Prostate gland (tissue), 2 donors: ENCODE results near the gene CNTN4. TPM values are rescaled to one million over a fixed set of nuclear protein-coding genes. Genes with fewer than 3 reads are reported as not detected.

Experiments
- DNase-seq: peaks from one replicate; pipeline ENCODE4 v3.0.0-alpha.2; 2019; ENCODE audit warnings: low spot score
- H3K27ac ChIP-seq, 2 donors: fragments of 200-600 bp; sonication (generic); 2 replicates each; pipeline ENCODE4 v1.5.1; 2017 to 2019
- H3K27me3 ChIP-seq: fragments of 200-600 bp; sonication (generic); replicated peaks from 2 replicates; pipeline ENCODE4 v1.5.1; 2019; ENCODE audit not compliant: insufficient read depth
- H3K36me3 ChIP-seq, 2 donors: fragments of 200-600 bp; sonication (generic); 1 replicate in 1 of 2; 2 replicates in 1 of 2; pipeline versions ENCODE4 v1.5.1 to v1.8.1; 2017 to 2019
- H3K4me1 ChIP-seq: fragments of 200-600 bp; sonication (generic); replicated peaks from 2 replicates; pipeline ENCODE4 v1.5.1; 2019
- H3K4me3 ChIP-seq, 2 donors: fragments of 200-600 bp; sonication (generic); 2 replicates each; pipeline ENCODE4 v1.5.1; 2017 to 2019
- H3K9me3 ChIP-seq: fragments of 200-600 bp; sonication (generic); 2 replicates; pipeline ENCODE4 v1.5.1; 2017
- CTCF ChIP-seq, 4 experiments: fragments of 200-600 bp in 2 of 4; fragments of 450-650 bp in 2 of 4; sonication (generic) in 2 of 4; IDR thresholded peaks; 1 replicate in 3 of 4; 2 replicates in 1 of 4; pipeline ENCODE4 v1.5.1; 2016 to 2019; ENCODE audit warnings: antibody characterized with exemption in 4 of 4, mild to moderate bottlenecking in 2 of 4, moderate library complexity in 2 of 4
- POLR2A ChIP-seq: fragments of 450-650 bp; IDR thresholded peaks from one replicate; pipeline ENCODE4 v1.6.1; 2016; ENCODE audit warnings: antibody characterized with exemption, mild to moderate bottlenecking
- POLR2AphosphoS5 ChIP-seq: sonication (generic); formaldehyde crosslinking; IDR thresholded peaks from one replicate; pipeline ENCODE4 v1.6.1; 2017; ENCODE audit warnings: antibody characterized with exemption
- WGBS: methylation state at CpG from one replicate; pipeline ENCODE4 v1.1.5; 2018; 5-methylcytosine and 5-hydroxymethylcytosine counted together
- intact Hi-C: fragments of 100-400 bp; cut with DNase I; formaldehyde crosslinking; loops from one replicate; pipeline ENCODE4 v1.14.2; 2022
- total RNA-seq, 2 donors: library from RNA; depleted of rRNA; stranded (reverse); fragments of >200 nt; gene quantifications; one replicate each; pipeline ENCODE4 v1.1.0, GENCODE V29; 2016

Gene CNTN4
- total RNA-seq, 2 donors from 2014 or later, result 1.5 to 5.7 TPM

GRCh38 chr3:2713923-2714322 lies 615.3 kb downstream of the CNTN4 start:
- Histone ChIP-seq H3K4me3 (no peak overlapping the region), H3K9me3 (no peaks in the 10 kb centered on the region), H3K36me3 (no peaks in the 10 kb centered on the region), H3K27me3 (no peaks in the 10 kb centered on the region), H3K27ac (no peak overlapping the region), H3K4me1 (no peaks in the 10 kb centered on the region)
- DNase-seq, result no peak
- intact Hi-C loops, result no loop called here
- 70% methylated on average over 1 of the region's 1 CpG for WGBS
- no peak for TF ChIP-seq POLR2A
- no peak for TF ChIP-seq CTCF (IDR thresholded peaks at IDR 0.05)
- no peak for TF ChIP-seq POLR2AphosphoS5

- H3K4me1 ChIP-seq, result no peaks in the 10 kb centered on the region
- H3K27me3 ChIP-seq, result no peaks in the 10 kb centered on the region
- H3K9me3 ChIP-seq, result no peaks in the 10 kb centered on the region
- DNase-seq, result no peak
- intact Hi-C loops, result no loop called here
- no peak overlapping the region for H3K27ac ChIP-seq
- H3K4me3 ChIP-seq, result no peak overlapping the region
- no peaks in the 10 kb centered on the region for H3K36me3 ChIP-seq
- WGBS, result 48% methylated on average over 5 of the region's 5 CpGs
- TF ChIP-seq POLR2A, result no peak
- no peak for TF ChIP-seq CTCF (IDR thresholded peaks at IDR 0.05)
- no peak for TF ChIP-seq POLR2AphosphoS5
These were observed 616.2 kb downstream of the CNTN4 start for GRCh38 chr3:2714834-2715233.

GRCh38 chr3:2727101-2727500 lies 628.4 kb downstream of the CNTN4 start:
- 55% methylated on average over 3 of the region's 3 CpGs for WGBS
- intact Hi-C loops, result no loop called here
- H3K27me3 ChIP-seq, result no peaks in the 10 kb centered on the region
- TF ChIP-seq POLR2A (no peak), POLR2AphosphoS5 (no peak), CTCF (IDR thresholded peaks at IDR 0.05) (no peak)
- no peak for DNase-seq
- H3K4me3 ChIP-seq, result no peak overlapping the region
- no peaks in the 10 kb centered on the region for H3K9me3 ChIP-seq
- H3K36me3 ChIP-seq, result no peaks in the 10 kb centered on the region
- H3K27ac ChIP-seq, result no peak overlapping the region
- H3K4me1 ChIP-seq, result no peaks in the 10 kb centered on the region

- no peak for DNase-seq
- intact Hi-C loops, result no loop called here
- H3K27ac ChIP-seq, result no peak overlapping the region
- no peaks in the 10 kb centered on the region for H3K36me3 ChIP-seq
- TF ChIP-seq CTCF (IDR thresholded peaks at IDR 0.05) (no peak), POLR2AphosphoS5 (no peak), POLR2A (no peak)
- H3K4me3 ChIP-seq, result no peak overlapping the region
- H3K4me1 ChIP-seq, result no peaks in the 10 kb centered on the region
- no peaks in the 10 kb centered on the region for H3K9me3 ChIP-seq
- no peaks in the 10 kb centered on the region for H3K27me3 ChIP-seq
- WGBS, result 38% methylated on average over 8 of the region's 8 CpGs
These were observed 629.1 kb downstream of the CNTN4 start for GRCh38 chr3:2727610-2728318.

GRCh38 chr3:2731843-2732242 lies 633.2 kb downstream of the CNTN4 start:
- no peaks in the 10 kb centered on the region for H3K27me3 ChIP-seq
- no peak for DNase-seq
- intact Hi-C loops, result no loop called here
- H3K27ac ChIP-seq, result no peak overlapping the region
- H3K4me3 ChIP-seq, result no peak overlapping the region
- H3K36me3 ChIP-seq, result no peaks in the 10 kb centered on the region
- 80% methylated on average over 2 of the region's 2 CpGs for WGBS
- no peaks in the 10 kb centered on the region for H3K4me1 ChIP-seq
- no peaks in the 10 kb centered on the region for H3K9me3 ChIP-seq
- no peak for TF ChIP-seq CTCF (IDR thresholded peaks at IDR 0.05)
- no peak for TF ChIP-seq POLR2A
- TF ChIP-seq POLR2AphosphoS5, result no peak
